Activated CD8-positive, alpha-beta T cell treated with anti-CD3 and anti-CD28 coated beads, Interleukin-2, amount 10 ng/mL, durations not matched to agents 7 days and 5 days (primary cell): ENCODE data around the gene GBX1. TPM values are rescaled to one million over a fixed set of nuclear protein-coding genes. Genes with fewer than 3 reads are reported as not detected.
A peak's percentile ranks its signal among the peaks of the same experiment; 100 is the strongest.

Experiments used
- ATAC-seq: fragments of 150-1000 bp; cut with Tn5 transposase; one replicate; pipeline ENCODE4 v1.10.0; 2021; ENCODE audit warnings: moderate library complexity
- CTCF ChIA-PET: fragments of 350-600 bp; sonication (Branson Sonifier 250); formaldehyde crosslinking; loops from one replicate; lab custom pipeline; 2021; ENCODE audit warnings: antibody characterized with exemption; lab: Charles Lee
- POLR2A ChIA-PET: fragments of 350-600 bp; sonication (Branson Sonifier 250); formaldehyde crosslinking; loops from one replicate; lab custom pipeline; 2021; ENCODE audit warnings: antibody characterized with exemption; lab: Charles Lee
- DNase-seq: peaks from one replicate; pipeline ENCODE4 v3.0.0-alpha.2; 2020
- H3K27ac Mint-ChIP-seq: one replicate; pipeline ENCODE4 v1.8.0; 2021; ENCODE audit warnings: mild to moderate bottlenecking, mixed read lengths
- H3K27me3 Mint-ChIP-seq: one replicate; pipeline ENCODE4 v1.8.0; 2021; ENCODE audit warnings: low read depth, mixed read lengths
- H3K36me3 Mint-ChIP-seq: one replicate; pipeline ENCODE4 v1.8.0; 2021; ENCODE audit warnings: low read depth, mixed read lengths
- H3K4me1 Mint-ChIP-seq: one replicate; pipeline ENCODE4 v1.8.0; 2021; ENCODE audit warnings: low read depth, mixed read lengths
- H3K4me3 Mint-ChIP-seq: one replicate; pipeline ENCODE4 v1.8.0; 2021; ENCODE audit warnings: mild to moderate bottlenecking, mixed read lengths
- H3K9me3 Mint-ChIP-seq: one replicate; pipeline ENCODE4 v1.8.0; 2022; ENCODE audit warnings: mixed read lengths; ENCODE audit not compliant: insufficient read depth
- total RNA-seq, 2 experiments: library from RNA; stranded (reverse); gene quantifications; one replicate each; pipeline ENCODE4 v1.2.3, GENCODE V29; 2021

GBX1 gene
- total RNA-seq, 2 experiments from 2014 or later = not detected

DNA sequence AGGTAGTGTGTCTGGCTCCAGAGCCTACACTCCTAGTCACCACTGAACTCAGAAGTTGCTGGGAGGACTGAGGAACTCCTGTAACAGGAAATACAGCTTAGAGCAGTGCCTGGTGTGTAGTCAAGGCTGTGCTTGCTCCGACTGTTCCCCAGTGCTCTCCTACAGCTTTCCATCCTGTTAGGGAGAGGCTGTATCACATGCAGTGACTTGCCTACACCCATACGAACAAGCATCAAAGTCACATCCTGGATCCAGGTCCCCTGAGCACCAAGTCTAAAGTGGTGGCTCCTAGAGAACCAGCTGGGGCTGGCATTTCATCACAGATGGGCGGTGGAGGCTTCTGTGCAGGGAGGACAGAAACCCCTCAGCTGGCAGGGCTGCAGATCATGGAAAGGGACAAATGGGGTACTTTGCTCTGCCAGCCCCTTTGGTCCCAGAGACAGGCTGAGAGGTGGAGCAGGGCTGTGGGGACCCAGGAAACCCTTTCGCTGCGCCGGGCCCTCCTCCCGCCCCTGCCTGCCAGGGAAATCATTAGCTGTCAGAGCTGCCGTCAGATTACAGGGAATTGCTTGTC is 11.9 kb upstream of the GBX1 start:
- no peak overlapping the region for H3K27ac Mint-ChIP-seq
- POLR2A ChIA-PET = no interaction called here
- ATAC-seq (no peak), DNase-seq (no peak)
- peaks cover 5% of the 10 kb centered on the region for H3K27me3 Mint-ChIP-seq
- H3K4me1 Mint-ChIP-seq = no peaks in the 10 kb centered on the region
- H3K9me3 Mint-ChIP-seq = no peaks in the 10 kb centered on the region
- CTCF ChIA-PET = interaction anchor here (0.9 to 2.1 kb wide), 5 partner anchors 9 to 1296 kb away, joined by 3 to 9 read pairs (median 3); no protein-coding TSS in a partner anchor
- H3K4me3 Mint-ChIP-seq = no peak overlapping the region
- no peaks in the 10 kb centered on the region for H3K36me3 Mint-ChIP-seq

DNA sequence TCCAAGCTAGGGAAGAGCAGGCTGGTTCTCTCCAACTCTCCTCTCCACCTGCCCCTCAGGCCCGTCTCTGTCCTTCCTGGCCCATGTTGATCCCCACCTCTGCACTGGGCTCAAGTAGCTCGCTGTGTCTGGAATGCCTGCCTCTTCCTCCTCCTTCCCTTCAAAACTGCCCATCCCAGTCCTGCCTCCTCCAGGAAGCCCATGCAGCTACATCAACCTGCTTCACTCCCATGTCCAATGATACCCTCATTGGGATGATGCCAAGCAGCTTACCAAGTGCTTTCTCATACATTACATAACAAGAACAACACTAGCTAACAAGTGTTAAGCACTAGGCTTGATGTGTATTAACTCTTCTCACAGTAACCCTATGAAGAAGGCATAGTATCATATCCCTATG is 11.3 kb upstream of the GBX1 start:
- no peak for DNase-seq
- ChIA-PET POLR2A (no interaction called here), CTCF (interaction anchor here (0.9 to 2.1 kb wide), 5 partner anchors 9 to 1295 kb away, joined by 3 to 9 read pairs (median 3); no protein-coding TSS in a partner anchor)
- Mint-ChIP-seq H3K27ac (no peak overlapping the region), H3K4me1 (no peaks in the 10 kb centered on the region), H3K4me3 (no peak overlapping the region), H3K36me3 (no peaks in the 10 kb centered on the region), H3K9me3 (no peaks in the 10 kb centered on the region), H3K27me3 (peaks cover 5% of the 10 kb centered on the region)
- ATAC-seq = no peak

DNA sequence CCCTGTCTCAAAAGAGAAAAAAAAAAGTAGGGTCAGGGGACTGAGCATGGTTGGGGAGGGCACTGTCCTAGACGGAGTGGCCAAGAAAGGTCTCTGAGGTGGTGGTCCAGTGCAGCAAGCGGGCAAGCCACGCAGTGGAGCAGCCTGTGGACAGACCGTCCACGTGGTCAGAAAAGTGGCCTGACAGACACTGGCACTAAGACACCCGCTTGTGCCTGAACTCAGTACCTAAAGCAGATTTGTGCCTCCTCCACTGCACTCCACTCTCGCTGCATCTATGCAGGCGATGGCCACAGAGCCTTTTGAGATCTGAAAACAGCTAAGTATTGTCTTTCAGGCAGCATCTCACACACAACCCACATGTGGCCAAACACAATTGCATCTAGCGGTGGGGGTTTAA is 10.7 kb upstream of the GBX1 start:
- H3K9me3 Mint-ChIP-seq = no peaks in the 10 kb centered on the region
- H3K4me1 Mint-ChIP-seq = no peaks in the 10 kb centered on the region
- ATAC-seq (no peak), DNase-seq (no peak)
- no peak overlapping the region for H3K27ac Mint-ChIP-seq
- ChIA-PET POLR2A (no interaction called here), CTCF (interaction anchor here (1.7 kb wide), 1 partner anchor 8 kb away, joined by 9 read pairs; no protein-coding TSS in a partner anchor)
- H3K4me3 Mint-ChIP-seq = no peak overlapping the region
- H3K36me3 Mint-ChIP-seq = no peaks in the 10 kb centered on the region
- H3K27me3 Mint-ChIP-seq = peaks cover 8% of the 10 kb centered on the region

DNA sequence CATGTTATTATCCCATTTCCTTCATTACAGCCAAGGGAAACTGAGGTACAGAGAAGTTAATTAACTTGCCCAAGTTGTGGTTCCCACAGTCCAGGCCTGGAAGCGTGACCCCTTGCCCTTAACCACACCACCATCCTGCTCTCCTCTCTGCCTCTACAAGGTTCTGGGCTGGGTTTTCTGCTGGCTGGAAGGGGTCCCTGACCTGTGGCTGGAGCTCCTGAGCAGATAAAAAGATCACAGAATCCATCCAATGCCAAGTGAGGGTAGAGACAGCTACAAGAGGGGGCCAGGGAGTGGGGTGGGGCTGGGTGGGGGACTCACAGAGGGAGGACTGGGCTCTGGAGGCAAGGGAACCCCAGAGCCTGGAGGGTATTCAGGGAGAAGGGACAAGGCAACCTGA is 9.8 kb upstream of the GBX1 start:
- DNase-seq (no peak), ATAC-seq (no peak)
- Mint-ChIP-seq H3K9me3 (no peaks in the 10 kb centered on the region), H3K4me1 (peaks cover 6% of the 10 kb centered on the region), H3K27ac (no peak overlapping the region), H3K36me3 (no peaks in the 10 kb centered on the region), H3K27me3 (peaks cover 16% of the 10 kb centered on the region), H3K4me3 (no peak overlapping the region)
- POLR2A ChIA-PET = interaction anchor here (0.7 kb wide), 1 partner anchor 49 kb away, joined by 3 read pairs; the partner anchor contains the start of gene ABCF2
- CTCF ChIA-PET = interaction anchor here (1.9 kb wide), 1 partner anchor 55 kb away, joined by 4 read pairs; the partner anchor contains the start of gene CHPF2

DNA sequence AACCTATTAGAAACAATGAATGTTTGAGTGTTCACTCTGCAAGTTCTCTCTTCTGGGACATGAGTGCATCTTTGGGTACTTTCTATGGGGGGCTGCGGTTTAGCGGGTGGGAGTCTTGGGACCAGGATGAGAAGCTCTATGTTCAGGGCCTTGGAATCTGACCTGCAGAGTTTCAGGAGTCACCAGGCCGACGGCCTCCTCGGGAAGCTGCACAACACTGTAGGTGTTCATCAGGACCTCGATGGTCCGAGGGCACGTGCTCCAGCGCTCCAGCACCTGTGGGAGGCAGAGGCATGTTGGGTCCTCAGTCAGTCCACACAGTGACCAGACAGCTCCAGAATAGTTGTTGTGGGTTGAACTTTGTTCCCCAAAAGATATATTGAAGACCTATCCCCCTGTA is 8.9 kb upstream of the GBX1 start:
- no peaks in the 10 kb centered on the region for H3K9me3 Mint-ChIP-seq
- H3K36me3 Mint-ChIP-seq = no peaks in the 10 kb centered on the region
- H3K4me1 Mint-ChIP-seq = peaks cover 8% of the 10 kb centered on the region
- ATAC-seq (no peak), DNase-seq (no peak)
- no peak overlapping the region for H3K4me3 Mint-ChIP-seq
- POLR2A ChIA-PET = interaction anchor here (0.6 kb wide), 1 partner anchor 73 kb away, joined by 3 read pairs; no protein-coding TSS in a partner anchor
- CTCF ChIA-PET = interaction anchor here (1.9 kb wide), 1 partner anchor 56 kb away, joined by 4 read pairs; the partner anchor contains the start of gene CHPF2
- H3K27me3 Mint-ChIP-seq = peaks cover 18% of the 10 kb centered on the region
- no peak overlapping the region for H3K27ac Mint-ChIP-seq

DNA sequence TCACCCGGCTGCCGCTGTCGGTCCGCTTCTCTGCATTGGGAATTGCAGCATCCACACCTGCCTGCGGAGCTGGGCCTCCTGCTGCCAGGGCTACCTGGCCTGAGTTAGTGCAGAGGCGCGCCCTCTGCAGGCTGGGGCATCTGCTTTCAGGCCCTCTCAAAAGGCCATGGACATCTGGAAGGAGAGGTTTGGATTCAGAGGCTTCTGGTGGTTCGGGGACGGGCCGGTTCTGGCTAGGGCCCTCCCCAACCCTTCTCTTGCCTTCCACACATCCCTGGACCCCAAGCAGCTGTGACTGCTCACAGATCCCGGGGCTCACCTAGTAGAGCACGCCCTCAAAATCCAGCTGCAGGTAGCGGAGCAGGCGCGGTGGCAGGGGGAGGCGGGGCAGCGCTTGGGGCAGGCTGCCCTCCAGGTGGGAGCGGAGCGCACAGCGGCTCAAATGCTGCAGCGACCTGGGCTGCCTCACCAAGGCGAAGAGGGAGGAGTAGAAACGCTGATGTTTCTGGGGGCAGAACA is 8.4 kb upstream of the GBX1 start:
- peaks cover 23% of the 10 kb centered on the region for H3K27me3 Mint-ChIP-seq
- no peaks in the 10 kb centered on the region for H3K36me3 Mint-ChIP-seq
- no peaks in the 10 kb centered on the region for H3K9me3 Mint-ChIP-seq
- CTCF ChIA-PET = interaction anchor here (1.1 to 1.9 kb wide), 2 partner anchors 57 to 67 kb away, joined by 3 to 4 read pairs; partner anchors contain the start of gene CHPF2
- POLR2A ChIA-PET = no interaction called here
- no peak for ATAC-seq
- H3K27ac Mint-ChIP-seq = no peak overlapping the region
- H3K4me3 Mint-ChIP-seq = no peak overlapping the region
- DNase-seq = no peak
- H3K4me1 Mint-ChIP-seq = peaks cover 8% of the 10 kb centered on the region

DNA sequence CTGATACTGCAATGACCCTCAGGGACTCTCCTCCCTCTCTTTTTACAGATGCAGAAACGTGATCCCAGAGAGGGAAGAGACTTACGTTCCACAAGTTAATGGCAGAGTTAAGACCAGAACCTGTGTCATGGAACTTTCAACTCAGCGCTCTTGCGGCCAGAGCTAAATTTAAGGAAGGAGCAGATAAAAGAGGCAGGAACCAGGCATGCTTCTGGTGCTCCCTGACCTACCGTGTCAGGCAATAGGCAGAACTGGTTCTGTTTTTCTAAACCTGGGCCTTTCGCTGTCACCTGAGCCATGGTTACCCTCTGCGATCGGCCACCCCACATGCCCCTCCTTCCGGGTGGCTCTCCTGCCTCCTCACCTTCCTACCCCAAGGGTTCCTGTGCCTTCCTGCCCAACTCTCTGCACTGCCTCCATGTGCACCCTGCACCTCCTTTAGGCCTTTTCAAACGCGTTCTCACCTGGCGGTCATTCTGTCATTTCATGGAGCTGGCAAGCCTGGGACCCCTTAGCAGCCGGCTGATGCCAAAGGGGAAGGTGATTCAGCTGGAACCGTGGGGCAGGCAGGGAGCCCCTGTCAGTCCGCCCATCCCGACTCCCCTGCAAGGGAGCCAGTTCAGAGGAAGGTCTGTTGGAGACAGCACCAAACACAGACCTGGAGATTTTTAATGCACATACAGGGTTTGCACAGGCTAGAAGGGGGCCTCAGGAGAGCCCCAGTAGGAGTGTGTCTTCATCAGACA is 7.7 kb upstream of the GBX1 start:
- Mint-ChIP-seq H3K27ac (no peak overlapping the region), H3K36me3 (no peaks in the 10 kb centered on the region), H3K27me3 (peaks cover 22% of the 10 kb centered on the region), H3K4me3 (no peak overlapping the region), H3K9me3 (no peaks in the 10 kb centered on the region), H3K4me1 (peaks cover 8% of the 10 kb centered on the region)
- no peak for DNase-seq
- no peak for ATAC-seq
- ChIA-PET POLR2A (interaction anchor here (0.6 kb wide), 1 partner anchor 8 kb away, joined by 3 read pairs; no protein-coding TSS in a partner anchor), CTCF (interaction anchor here (0.7 to 1.1 kb wide), 3 partner anchors 51 to 69 kb away, joined by 3 read pairs; no protein-coding TSS in a partner anchor)

DNA sequence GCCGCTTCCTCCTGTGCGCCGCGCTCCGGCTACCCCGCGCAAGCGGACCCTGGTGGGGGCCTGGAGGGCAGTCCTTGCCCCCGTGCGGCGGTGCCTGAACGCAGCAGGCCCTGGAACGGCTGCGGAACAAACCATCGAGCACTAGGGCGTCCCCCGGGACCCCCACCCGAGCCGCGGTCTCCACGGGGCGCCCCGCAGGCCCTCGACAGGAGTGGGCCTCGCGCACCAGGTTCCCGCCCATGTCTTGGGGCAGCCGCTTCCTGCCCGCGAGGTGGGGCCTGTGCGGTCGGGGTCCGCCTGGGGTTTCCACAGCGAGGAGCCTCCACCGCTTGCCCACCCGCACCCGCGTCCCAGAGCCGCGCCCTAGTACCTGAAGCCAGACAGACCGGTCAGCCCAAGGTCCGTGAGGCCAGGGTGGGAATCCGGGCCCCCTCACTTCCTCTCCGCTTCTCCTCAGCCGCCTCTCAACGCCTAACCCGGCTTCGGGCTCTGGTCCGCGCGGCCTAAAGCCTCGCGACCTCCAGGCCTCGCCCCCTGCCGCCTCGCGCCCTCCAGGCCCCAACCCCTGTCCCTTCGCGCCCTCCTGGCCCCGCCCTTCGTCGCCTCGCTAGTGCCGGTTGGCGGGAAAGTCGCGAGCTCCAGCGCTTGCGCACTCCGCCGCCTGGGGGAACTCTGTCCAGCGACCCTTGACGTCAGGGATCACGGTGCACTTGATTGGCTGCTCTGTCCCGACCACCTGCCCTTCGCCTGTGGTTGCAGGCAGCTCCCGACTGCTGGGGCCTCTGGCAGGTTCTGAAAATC is 7.0 kb upstream of the GBX1 start:
- no peak for ATAC-seq
- ChIA-PET CTCF (interaction anchor here (0.7 to 1.1 kb wide), 3 partner anchors 51 to 70 kb away, joined by 3 read pairs; no protein-coding TSS in a partner anchor), POLR2A (interaction anchor here (0.6 kb wide), 1 partner anchor 8 kb away, joined by 3 read pairs; no protein-coding TSS in a partner anchor)
- no peak overlapping the region for H3K4me3 Mint-ChIP-seq
- H3K27me3 Mint-ChIP-seq = peaks cover 30% of the 10 kb centered on the region
- no peak overlapping the region for H3K27ac Mint-ChIP-seq
- H3K4me1 Mint-ChIP-seq = peaks cover 8% of the 10 kb centered on the region
- no peaks in the 10 kb centered on the region for H3K9me3 Mint-ChIP-seq
- DNase-seq = peak; percentile 36
- H3K36me3 Mint-ChIP-seq = no peaks in the 10 kb centered on the region

DNA sequence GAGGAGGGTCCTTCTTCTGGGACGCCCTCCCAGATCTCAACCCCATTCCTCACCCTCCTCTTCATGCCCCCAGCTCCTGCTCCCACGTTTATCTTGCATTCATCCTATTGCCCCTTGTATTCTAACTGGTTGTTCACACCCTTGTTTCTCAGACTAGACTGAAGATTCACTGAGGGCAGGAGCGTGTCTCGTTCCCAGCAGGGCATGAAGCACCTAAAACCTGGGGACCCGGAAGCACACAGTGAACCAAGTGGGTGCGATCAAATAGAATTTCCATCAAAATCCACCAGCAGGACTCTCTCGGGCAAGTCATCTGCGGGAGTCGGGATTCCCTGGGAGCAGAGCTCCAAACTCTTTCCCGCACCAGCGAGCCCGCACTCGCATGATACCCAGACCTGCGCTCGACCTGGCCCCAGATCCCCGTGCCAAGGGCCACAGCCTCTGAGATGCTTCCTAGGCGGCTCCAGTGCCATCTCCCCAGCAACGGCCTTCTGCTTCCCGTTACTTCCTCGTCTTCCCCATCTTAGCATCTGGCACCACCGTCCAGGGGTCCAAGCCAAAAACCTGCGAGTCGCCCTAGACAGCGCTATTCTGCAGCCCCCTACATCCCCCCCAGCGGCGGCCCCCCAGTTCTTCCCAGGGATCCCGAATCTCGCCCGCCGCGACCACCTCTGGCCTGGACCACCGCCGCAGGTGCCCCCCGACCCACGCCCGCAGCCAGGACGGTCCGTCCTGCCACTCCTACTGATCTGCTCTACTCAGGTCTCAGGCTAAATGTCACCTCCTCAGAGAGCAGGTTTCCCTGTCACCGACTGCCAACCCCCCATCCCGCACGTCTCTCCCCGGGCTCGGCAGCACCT is 6.1 kb upstream of the GBX1 start:
- ATAC-seq (no peak), DNase-seq (no peak)
- H3K4me3 Mint-ChIP-seq = no peak overlapping the region
- H3K4me1 Mint-ChIP-seq = peaks cover 9% of the 10 kb centered on the region
- POLR2A ChIA-PET = no interaction called here
- H3K27me3 Mint-ChIP-seq = peaks cover 38% of the 10 kb centered on the region
- H3K36me3 Mint-ChIP-seq = no peaks in the 10 kb centered on the region
- CTCF ChIA-PET = interaction anchor here (0.6 to 1.0 kb wide), 2 partner anchors 34 to 816 kb away, joined by 3 read pairs; no protein-coding TSS in a partner anchor
- no peak overlapping the region for H3K27ac Mint-ChIP-seq
- no peaks in the 10 kb centered on the region for H3K9me3 Mint-ChIP-seq

DNA sequence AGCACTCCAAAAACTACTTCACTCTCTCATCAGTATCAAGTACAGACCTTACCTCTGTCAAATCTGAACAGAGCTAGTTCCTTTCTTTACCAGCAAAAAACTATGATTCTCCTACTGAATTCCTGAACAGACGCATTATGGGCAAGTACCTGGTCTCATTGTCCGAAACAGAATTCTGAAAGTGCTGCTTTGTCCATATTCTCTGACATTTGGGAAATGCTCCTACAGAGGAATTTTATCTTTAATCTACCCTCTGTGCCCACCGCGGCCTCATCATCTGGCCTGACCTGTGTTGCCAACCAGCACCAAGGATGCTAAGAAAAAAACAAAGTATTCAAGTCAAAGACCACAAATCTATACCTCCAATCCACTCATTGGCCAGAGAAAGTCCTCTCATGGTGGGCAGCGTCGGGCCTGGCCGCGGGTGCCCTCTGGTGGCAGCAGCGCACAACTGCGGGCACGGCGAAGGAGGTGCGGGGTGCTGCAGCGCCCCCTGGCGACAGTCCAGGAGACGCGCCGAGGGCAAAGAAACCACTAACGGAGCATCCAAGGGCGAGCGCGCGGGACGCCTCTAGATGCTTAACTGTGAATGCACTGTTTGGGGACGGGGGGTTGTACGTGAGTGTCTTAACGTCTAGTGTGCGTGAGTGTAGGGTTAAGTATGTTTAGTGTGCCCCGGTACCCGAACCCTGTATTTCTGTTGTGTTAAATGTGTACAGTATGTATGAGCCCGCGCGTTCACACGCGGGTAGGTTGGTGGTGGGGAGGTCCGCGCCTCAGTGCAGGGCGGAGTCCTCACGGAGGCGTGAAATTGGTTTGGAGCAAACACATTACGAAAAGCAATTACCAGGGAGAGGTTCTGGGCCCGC is 5.0 kb upstream of the GBX1 start:
- H3K27ac Mint-ChIP-seq = no peak overlapping the region
- H3K36me3 Mint-ChIP-seq = no peaks in the 10 kb centered on the region
- POLR2A ChIA-PET = no interaction called here
- peak; percentile 83 for DNase-seq
- peaks cover 13% of the 10 kb centered on the region for H3K4me1 Mint-ChIP-seq
- peak; percentile 74 for ATAC-seq
- CTCF ChIA-PET = interaction anchor here (0.6 to 1.3 kb wide), 12 partner anchors 9 to 815 kb away, joined by 3 to 12 read pairs (median 4); no protein-coding TSS in a partner anchor
- H3K9me3 Mint-ChIP-seq = no peaks in the 10 kb centered on the region
- no peak overlapping the region for H3K4me3 Mint-ChIP-seq
- H3K27me3 Mint-ChIP-seq = peaks cover 43% of the 10 kb centered on the region
